GM19328 (cell line): ENCODE measurements around the gene NADSYN1.

Experiments
- ATAC-seq: cut with Tn5 transposase; IDR thresholded peaks from one replicate; pipeline ENCODE4 v1.9.1; 2021; ENCODE audit warnings: mild to moderate bottlenecking, moderate library complexity; ENCODE audit not compliant: unreplicated experiment

Gene NADSYN1

DNA sequence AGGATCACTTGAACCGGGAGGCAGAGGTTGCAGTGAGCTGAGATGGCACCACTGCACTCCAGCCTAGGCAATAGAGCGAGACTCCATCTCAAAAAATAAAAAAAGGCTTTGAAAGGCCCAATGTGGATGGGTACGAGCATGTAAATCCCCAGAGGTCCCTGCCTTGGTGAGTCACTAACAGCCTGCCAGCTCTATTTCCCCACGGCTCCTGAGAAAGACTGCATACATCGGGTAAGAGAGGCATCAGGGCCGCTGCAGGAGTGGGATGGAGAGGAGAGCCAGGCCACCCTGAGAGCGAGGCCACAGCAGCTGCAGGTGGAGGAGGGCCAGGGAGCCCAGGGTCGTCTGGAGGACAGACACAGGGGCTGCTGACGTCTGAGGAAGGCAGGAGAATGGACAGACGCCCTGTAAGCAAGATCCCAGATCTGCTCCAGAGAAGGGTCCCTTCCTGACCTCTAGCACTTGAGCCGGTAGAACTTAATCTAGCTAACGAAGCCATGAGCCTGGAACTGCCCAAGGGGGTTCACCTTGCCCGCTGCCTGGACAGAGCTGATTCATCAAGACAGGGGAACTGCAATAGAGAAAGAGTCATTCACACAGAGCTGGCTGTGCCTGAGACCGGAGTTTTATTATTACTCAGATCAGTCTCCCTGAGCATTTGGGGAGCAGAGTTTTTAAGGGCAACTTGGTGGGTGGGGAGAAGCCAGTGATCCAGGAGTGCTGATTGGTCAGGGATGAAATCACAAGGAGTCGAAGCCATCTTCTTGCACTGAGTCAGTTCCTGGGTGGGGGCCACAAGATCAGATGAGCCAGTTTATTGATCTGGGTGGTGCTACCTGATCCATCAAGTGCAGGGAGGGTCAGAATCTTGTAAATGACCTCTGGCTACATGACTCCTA, 90.1 kb downstream of the NADSYN1 start:
- no peak for ATAC-seq

DNA sequence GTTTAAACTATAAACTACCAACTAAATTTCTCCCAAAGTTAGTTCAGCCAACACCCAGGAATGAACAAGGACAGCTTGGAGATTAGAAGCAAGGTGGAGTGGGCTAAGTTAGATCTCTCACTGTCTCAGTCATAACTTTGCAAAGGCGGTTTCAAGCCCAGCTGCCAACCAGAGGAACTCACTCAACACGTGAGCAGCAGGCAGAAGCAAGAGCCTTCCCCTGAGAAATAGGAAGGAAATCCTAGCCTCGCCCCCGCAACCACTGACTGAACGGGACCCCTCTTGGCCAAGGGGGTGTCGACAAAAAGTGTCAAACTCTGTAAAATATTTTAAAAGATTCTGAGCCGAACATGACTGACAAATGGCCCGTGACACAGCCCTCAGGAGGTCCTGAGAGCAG, 90.9 kb downstream of the NADSYN1 start:
- no peak for ATAC-seq

DNA sequence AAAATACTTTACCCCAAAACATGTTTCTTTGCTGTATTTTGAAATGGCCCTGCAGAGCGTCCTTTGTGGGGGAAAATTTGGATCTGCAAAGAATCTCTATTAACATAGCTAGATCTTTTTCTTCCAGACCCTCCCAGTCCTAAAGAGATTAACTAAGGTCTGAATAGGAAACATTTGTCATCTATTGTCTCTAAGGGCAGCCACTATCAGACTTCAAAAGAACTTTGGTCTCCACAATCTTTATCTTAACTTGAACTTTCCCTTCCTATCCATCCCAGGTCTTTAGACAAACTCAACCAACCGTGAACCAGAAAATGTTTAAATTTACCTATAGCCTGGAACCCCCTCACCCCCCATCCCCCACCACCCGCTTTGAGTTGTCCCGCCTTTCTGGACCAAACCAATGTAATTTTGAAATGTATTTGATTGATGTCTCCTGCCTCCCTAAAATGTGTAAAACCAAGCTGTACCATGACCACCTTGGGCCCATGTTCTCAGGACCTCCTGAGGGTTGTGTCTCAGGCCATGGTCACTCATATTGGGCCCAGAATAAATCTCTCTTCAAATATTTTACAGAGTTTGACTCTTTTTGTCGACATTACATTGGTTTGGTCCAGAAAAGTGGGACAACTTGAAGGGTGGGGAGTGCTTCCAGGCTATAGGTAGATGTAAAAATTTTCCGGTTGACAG, 91.7 kb downstream of the NADSYN1 start:
- no peak for ATAC-seq

DNA sequence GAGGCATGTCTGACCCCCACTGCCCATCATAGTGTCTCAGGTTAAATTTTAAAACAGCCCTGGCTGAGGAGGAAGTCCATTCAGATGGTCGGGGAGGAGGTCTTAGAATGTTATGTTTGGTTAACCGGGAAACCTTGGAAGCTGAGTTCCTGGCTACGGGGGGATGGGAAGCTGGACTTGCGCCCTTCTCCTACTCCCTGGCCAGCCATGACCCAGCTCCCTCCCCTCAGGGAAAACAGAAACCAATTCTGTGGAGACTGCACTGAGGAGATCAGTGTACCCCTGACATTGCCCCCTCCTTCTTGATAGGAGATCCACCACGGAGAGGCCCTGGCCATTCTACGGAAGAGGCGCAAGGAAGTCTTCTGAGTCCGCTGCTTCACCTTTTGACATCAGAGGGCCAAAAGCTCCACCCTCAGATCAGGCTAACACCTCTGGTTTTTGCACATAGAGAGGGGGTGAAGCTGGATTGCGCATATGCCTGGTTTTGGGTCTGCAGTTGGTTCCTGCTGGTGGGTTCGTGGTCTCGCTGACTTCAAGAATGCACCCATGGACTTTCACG, 92.5 kb downstream of the NADSYN1 start:
- ATAC-seq, result no peak

DNA sequence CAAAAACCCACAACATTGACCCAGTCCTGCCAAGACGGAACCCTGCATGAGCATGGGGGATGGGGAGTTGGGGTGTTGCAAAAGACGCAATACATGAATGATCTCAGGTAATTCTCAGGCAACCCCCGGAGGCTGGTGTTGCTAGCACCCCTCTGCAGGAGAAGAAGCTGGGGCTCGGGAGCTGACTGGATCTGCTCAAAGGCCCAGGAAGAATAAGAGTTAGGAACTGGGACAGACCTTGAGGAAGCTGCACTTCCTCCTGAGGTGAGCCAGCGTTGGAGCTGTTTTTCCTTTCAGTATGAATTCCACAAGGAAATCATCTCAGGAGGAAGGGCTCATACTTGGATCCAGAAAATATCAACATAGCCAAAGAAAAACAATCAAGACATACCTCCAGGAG, 95.1 kb downstream of the NADSYN1 start, which contains the start of gene KRTAP5-9:
Gene KRTAP5-9, plus strand, starts transcription at position 301 of the 400 bp plus-strand sequence. CDS start 238 bp downstream, outside the sequence.
- ATAC-seq, result no peak

DNA sequence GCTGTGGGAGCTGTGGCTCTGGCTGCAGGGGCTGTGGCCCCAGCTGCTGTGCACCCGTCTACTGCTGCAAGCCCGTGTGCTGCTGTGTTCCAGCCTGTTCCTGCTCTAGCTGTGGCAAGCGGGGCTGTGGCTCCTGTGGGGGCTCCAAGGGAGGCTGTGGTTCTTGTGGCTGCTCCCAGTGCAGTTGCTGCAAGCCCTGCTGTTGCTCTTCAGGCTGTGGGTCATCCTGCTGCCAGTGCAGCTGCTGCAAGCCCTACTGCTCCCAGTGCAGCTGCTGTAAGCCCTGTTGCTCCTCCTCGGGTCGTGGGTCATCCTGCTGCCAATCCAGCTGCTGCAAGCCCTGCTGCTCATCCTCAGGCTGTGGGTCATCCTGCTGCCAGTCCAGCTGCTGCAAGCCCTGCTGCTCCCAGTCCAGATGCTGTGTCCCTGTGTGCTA, 95.7 kb downstream of the NADSYN1 start:
- ATAC-seq, result no peak
